ELF-1 (cell line): Measurements from ENCODE around the gene SPINK4.

Source experiments
- DNase-seq: peaks from one replicate; pipeline ENCODE4 v3.0.0-alpha.2; 2016; ENCODE audit warnings: low read depth, low spot score

The SPINK4 gene

DNA sequence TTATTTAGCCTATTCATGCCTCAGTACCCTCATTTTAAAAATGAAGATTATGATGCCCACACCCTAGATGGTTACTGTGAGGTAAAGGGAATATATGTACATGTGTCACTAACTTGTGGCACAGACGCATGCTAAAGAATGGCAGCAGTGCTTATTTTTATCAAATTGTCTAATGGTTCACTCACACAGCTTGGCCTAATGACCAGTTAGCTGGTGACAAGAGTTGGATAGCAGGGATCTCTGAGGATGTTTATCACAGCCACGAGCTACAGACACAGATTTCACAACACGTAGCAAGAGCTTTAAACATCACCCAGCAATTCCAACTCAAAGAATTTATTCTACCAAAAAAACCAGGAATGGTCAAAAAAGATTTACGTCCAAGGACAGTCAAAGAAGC lies 17.3 kb downstream of the SPINK4 start:
- DNase-seq, result no peak

- no peak for DNase-seq
Measured at GRCh38 chr9:33260372-33260771, 20.4 kb downstream of the SPINK4 start.

DNA sequence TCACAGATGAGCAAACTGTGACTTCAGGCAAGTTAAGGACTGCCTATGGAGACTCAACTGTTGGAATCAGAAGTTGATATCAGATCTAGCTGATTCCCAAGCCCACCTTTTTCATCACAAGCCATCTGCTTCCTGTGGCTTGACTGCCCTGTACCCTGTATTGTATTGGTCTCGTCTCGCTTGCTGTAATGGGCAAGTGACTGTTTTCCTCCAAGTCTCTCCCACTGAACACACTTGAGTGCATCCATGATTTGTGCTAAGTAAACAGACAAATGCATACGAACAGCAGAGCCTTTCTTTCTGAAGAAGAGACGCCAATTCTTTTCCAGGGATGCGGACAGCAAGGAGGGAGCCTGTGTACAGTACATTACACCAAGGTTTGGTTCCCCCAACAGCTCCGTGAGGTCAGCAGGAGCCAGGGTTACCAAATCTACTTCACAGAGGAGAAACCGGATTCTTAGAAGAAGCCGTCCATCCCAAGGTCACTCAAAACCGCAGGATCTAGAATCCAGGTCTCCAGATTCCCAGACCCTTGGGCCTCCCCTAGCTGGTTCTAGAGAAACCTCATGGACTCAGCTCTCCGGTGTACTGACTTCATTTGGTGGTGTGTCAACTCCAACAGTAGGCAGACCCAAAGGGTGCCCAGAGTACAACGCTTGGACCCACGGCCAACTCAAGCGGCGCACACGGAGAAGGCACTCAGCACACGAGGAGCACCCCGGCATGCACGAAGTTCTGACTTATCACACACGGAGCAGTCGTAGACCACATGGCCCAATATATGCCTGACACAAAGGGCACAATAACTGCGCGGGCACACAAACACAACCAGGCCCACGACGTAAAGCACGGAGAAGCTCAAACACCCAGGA lies 23.4 kb downstream of the SPINK4 start:
- peak; percentile 44 for DNase-seq

GRCh38 chr9:33264003-33264472 lies 24.1 kb downstream of the SPINK4 start:
- DNase-seq, result no peak

- DNase-seq, result peak; percentile 99
Measured at GRCh38 chr9:33264473-33265177, 24.7 kb downstream of the SPINK4 start, which contains the start of the genes BAG1 and CHMP5. TSS of gene BAG1 (minus strand) at chr9:33264708. TSS of gene CHMP5 (plus strand) at chr9:33265049. CDS start at chr9:33265079, 30 bp downstream.

- no peak for DNase-seq
Measured at GRCh38 chr9:33265211-33265865, 25.4 kb downstream of the SPINK4 start.

- no peak for DNase-seq
Measured at GRCh38 chr9:33267151-33267767, 27.3 kb downstream of the SPINK4 start.

- no peak for DNase-seq
Measured at GRCh38 chr9:33270146-33270545, 30.2 kb downstream of the SPINK4 start.

- DNase-seq, result no peak
Measured at GRCh38 chr9:33272061-33272460, 32.1 kb downstream of the SPINK4 start.

DNA sequence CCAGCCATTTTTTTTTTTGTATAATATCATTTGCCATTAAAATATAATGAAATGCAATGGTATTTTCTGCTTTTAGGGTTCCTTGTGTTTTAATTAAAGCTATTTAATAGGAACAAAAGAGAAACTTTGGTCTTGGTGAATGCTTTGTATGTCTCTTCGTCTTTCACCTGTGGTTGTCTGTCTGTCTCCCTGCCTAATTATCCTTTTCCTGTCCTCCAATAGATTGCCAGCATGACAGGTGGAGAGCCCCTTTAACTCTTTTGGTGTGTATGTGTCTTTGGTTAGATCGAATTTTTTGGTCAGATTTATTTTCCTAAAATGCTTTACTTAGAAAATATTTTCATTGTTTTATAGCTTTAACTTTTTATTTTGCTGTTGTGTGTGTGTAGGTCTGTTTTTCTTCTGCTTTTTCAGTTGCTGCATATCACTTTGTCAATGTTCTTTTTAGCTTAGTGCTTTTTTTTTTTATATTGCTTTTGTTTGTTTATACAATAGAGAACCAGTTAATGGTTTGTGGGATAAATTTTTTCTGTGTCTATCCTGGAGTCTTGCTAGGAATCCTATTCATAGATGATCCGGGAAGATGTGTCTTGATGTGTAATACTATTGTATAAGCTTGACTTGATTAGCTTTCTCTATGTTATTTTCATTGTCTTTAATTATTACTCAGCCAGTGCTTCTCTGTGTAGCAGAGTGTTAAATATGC lies 33.5 kb downstream of the SPINK4 start:
- no peak for DNase-seq

- no peak for DNase-seq
Measured at GRCh38 chr9:33273972-33274328, 34.0 kb downstream of the SPINK4 start.

DNA sequence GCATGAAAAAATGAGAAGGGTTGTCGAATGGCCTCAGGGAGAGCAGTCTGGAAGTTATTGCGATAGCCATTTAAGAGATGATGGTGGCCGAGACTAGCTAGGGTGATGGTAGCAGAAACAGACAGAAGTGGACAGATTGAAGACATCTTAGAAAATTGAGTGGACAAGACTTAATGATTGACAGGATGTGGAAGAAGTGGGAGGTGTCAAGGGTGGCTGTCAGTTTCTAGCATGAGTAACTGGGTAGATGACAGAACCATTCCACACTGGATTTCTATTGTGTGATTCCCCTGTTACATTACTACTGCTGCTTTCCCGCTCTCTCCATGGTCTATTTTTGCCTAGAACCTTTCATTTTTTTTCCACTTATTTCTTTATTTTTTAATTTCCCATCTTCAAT lies 37.5 kb downstream of the SPINK4 start:
- DNase-seq, result no peak

- DNase-seq, result no peak
Measured at GRCh38 chr9:33285502-33285901, 45.5 kb downstream of the SPINK4 start.

- peak; percentile 36 for DNase-seq
Measured at GRCh38 chr9:33287087-33287490, 47.1 kb downstream of the SPINK4 start.

- DNase-seq, result no peak
Measured at GRCh38 chr9:33288235-33288634, 48.3 kb downstream of the SPINK4 start.

- no peak for DNase-seq
Measured at GRCh38 chr9:33288828-33289483, 49.0 kb downstream of the SPINK4 start.

DNA sequence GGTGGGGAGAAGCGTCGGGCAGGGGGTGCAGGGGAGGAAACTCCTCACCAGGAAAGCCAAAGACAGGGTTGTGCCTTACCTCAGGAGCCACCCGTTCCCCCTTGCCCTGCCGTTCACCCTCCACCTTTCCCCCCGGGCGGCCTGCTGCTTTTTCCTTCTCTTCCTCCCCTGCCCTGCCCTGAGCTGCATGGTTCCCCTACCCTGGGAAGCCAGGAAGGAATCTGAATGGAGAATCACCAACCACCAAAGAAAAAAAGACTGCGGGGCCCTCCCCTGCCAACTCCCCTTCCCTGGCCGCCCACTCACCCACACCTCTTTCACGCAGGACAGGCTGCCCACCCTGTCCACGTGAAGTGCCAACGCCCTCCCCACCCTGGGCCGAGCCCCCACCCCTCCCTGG lies 49.5 kb downstream of the SPINK4 start:
- peak; percentile 13 for DNase-seq

- DNase-seq, result no peak
Measured at GRCh38 chr9:33289936-33290246, 49.9 kb downstream of the SPINK4 start.

DNA sequence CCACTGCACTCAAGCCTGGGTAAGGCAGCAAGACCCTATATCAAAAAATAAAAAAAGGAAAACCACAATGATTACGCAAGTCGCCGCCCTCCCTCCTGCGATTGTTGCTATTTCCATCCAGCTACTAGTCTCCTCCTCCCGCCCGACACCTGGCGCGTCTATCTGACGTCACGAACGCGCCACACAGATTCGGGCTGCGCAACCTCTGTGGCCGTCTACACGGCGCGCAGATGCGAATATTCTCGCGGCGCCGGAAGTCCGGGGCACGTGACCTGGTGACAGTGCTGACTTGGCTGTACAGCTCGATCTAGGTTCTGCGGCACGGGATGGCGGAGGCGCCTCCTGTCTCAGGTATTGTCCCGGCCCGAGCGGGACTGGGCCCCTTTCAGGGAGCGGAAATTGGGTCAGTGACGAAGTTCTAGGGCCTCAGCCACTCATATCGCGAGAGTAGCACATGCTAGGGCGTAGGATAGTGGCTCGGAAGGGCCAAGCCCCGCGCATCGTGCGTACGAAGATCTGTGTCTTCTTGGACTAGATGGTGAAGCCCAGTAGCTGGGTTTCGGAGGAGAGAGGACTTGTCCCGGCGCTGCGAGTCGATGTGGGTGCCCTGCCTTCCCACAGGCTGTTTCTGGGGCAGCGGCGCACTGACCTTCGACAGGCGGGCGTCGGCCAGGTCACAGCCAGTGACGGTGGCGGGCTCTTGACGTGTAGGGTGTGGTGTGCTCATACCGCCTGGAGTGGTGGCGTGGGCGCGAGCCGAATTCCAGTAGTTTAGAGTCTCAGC lies 50.5 kb downstream of the SPINK4 start, which contains the start of gene NFX1:
NFX1 (plus strand) TSS at position 270 of the 784 bp plus-strand sequence; CDS start at position 327, 57 bp downstream.
- peak; percentile 99 for DNase-seq

GRCh38 chr9:33291031-33291397 lies 51.0 kb downstream of the SPINK4 start:
- DNase-seq, result no peak
